ENCODE measurements around the gene PRKN.

DNA sequence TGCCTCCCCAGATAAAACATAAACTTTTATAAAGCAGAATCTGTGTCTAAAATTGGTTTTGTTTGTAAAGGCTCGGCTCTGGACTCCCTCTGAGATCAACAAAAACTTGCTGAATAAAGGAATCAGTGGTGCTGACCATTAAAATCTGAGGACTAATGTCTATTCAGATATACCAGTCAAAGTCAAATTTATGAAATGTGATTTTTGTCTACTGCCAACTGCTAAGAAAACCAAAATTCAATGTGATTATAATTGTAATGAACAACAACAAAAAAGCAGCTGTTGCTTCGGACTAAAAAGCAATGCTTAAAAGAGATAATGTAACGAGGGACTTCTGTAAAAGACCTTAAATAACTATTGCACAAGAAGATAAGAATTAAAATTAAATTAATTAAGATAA is 26.6 kb downstream of the PRKN start:
- TF ChIP-seq, protein P1, sequence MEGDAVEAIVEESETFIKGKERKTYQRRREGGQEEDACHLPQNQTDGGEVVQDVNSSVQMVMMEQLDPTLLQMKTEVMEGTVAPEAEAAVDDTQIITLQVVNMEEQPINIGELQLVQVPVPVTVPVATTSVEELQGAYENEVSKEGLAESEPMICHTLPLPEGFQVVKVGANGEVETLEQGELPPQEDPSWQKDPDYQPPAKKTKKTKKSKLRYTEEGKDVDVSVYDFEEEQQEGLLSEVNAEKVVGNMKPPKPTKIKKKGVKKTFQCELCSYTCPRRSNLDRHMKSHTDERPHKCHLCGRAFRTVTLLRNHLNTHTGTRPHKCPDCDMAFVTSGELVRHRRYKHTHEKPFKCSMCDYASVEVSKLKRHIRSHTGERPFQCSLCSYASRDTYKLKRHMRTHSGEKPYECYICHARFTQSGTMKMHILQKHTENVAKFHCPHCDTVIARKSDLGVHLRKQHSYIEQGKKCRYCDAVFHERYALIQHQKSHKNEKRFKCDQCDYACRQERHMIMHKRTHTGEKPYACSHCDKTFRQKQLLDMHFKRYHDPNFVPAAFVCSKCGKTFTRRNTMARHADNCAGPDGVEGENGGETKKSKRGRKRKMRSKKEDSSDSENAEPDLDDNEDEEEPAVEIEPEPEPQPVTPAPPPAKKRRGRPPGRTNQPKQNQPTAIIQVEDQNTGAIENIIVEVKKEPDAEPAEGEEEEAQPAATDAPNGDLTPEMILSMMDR (IDR thresholded peaks at IDR 0.05; ENCODE audit: insufficient read depth, low read depth, low read length) = no peak
- no peak for TF ChIP-seq EZH2 (IDR thresholded peaks at IDR 0.05; ENCODE audit: insufficient read depth, low read length)
